ENCODE results near the gene TTC29.

DNA sequence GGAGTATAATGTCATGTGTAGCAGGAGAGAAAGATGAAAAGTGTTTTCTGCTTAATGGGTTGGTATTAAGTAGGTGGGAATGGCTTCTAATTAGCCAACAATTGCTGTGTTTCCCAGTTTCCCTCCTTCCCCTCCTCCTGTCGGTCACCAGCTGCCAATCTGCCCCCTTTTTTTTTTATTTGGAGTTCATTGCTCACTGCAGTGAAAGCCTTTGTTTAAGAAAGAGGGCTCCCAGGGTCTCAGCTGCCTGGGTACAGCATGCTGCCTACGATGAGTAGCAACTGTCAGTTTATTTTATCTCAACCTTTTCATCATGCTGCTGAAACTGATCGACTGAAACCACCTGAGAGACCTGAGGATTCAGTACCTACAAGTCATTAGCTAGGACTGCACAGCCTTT is 157.9 kb downstream of the TTC29 start:
- TF ChIP-seq, protein P1, sequence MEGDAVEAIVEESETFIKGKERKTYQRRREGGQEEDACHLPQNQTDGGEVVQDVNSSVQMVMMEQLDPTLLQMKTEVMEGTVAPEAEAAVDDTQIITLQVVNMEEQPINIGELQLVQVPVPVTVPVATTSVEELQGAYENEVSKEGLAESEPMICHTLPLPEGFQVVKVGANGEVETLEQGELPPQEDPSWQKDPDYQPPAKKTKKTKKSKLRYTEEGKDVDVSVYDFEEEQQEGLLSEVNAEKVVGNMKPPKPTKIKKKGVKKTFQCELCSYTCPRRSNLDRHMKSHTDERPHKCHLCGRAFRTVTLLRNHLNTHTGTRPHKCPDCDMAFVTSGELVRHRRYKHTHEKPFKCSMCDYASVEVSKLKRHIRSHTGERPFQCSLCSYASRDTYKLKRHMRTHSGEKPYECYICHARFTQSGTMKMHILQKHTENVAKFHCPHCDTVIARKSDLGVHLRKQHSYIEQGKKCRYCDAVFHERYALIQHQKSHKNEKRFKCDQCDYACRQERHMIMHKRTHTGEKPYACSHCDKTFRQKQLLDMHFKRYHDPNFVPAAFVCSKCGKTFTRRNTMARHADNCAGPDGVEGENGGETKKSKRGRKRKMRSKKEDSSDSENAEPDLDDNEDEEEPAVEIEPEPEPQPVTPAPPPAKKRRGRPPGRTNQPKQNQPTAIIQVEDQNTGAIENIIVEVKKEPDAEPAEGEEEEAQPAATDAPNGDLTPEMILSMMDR (IDR thresholded peaks at IDR 0.05) = no peak
- TF ChIP-seq, protein P2, sequence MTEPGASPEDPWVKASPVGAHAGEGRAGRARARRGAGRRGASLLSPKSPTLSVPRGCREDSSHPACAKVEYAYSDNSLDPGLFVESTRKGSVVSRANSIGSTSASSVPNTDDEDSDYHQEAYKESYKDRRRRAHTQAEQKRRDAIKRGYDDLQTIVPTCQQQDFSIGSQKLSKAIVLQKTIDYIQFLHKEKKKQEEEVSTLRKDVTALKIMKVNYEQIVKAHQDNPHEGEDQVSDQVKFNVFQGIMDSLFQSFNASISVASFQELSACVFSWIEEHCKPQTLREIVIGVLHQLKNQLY (CRISPR knock-in tag; IDR thresholded peaks at IDR 0.05) = no peak
- TF ChIP-seq SMAD4 (CRISPR knock-in tag; IDR thresholded peaks at IDR 0.05) (no peak), JUN (CRISPR knock-in tag; IDR thresholded peaks at IDR 0.05) (no peak), NR2C2 (CRISPR knock-in tag; IDR thresholded peaks at IDR 0.05) (no peak)
